HG03558 (cell line): ENCODE measurements around the gene TSPAN31.
"Not testable (repeated sequence)": the region's sequence is repeated elsewhere in the genome, so short reads cannot be mapped to it uniquely, and the experiment has no call there.

ENCODE experiments used
- ATAC-seq: cut with Tn5 transposase; IDR thresholded peaks from one replicate; pipeline ENCODE4 v1.9.1; 2021; ENCODE audit warnings: moderate number of reproducible peaks; ENCODE audit not compliant: unreplicated experiment; ENCODE audit errors: extremely low read depth

Gene TSPAN31

GRCh38 chr12:57721846-57722608 lies 22.8 kb upstream of the TSPAN31 start:
- ATAC-seq, result not testable (repeated sequence)

- no peak for ATAC-seq
Observed at GRCh38 chr12:57722716-57723629, 21.9 kb upstream of the TSPAN31 start.

- ATAC-seq, result no peak
Observed at GRCh38 chr12:57723630-57723962, 21.2 kb upstream of the TSPAN31 start.

GRCh38 chr12:57724003-57724935 lies 20.6 kb upstream of the TSPAN31 start:
- ATAC-seq, result no peak

- ATAC-seq, result no peak
Observed at GRCh38 chr12:57724936-57725740, 19.7 kb upstream of the TSPAN31 start.

GRCh38 chr12:57725851-57726150 lies 19.0 kb upstream of the TSPAN31 start:
- ATAC-seq, result no peak

GRCh38 chr12:57726151-57726883 lies 18.5 kb upstream of the TSPAN31 start:
- ATAC-seq, result no peak

GRCh38 chr12:57726884-57727757 lies 17.7 kb upstream of the TSPAN31 start:
- no peak for ATAC-seq

GRCh38 chr12:57727758-57728395 lies 17.0 kb upstream of the TSPAN31 start:
- no peak for ATAC-seq

- ATAC-seq, result no peak
Observed at GRCh38 chr12:57729321-57729844, 15.5 kb upstream of the TSPAN31 start.

- ATAC-seq, result no peak
Observed at GRCh38 chr12:57730336-57731067, 14.3 kb upstream of the TSPAN31 start.

- no peak for ATAC-seq
Observed at GRCh38 chr12:57731411-57732080, 13.3 kb upstream of the TSPAN31 start.

GRCh38 chr12:57732270-57732669 lies 12.6 kb upstream of the TSPAN31 start:
- no peak for ATAC-seq

- no peak for ATAC-seq
Observed at GRCh38 chr12:57732726-57733593, 11.9 kb upstream of the TSPAN31 start.

GRCh38 chr12:57733928-57734327 lies 10.9 kb upstream of the TSPAN31 start:
- no peak for ATAC-seq
